Measurements from ENCODE around the gene NGF.

DNA sequence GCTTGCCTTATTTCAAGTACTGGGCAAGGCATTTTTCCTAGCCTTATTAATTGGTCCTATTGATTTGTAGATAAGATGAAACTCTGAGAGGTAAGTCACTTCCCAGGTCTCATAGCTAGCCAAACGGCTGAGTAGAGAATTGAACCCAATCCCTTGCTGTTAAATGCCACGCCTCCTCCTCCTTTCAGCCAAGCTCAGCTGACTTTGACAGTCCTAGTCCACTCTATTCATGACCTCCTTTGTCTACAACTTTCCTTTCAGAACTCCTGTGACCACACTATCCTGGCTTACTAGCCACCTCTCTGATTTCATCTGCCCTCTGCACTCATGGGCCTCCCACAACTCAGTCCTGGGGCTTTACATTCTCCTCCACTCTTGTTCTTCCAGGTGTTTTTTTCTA, 3.9 kb upstream of the NGF start:
- no peak for TF ChIP-seq CTCF (IDR thresholded peaks at IDR 0.05)
- TF ChIP-seq POLR2A (IDR thresholded peaks at IDR 0.05): no peak

Data from testis (tissue), 2 donors.